Measurements from ENCODE around the gene DCTD. TPM values are rescaled to one million over a fixed set of nuclear protein-coding genes. Genes with fewer than 3 reads are reported as not detected.

DCTD gene
- total and polyA plus RNA-seq, 10 of the 15 experiments (the other 5 are each of a cell fraction or from before 2014, with no cell fraction given) = 37.8 to 137 (median 92.1) TPM

- TF ChIP-seq CUX1 (IDR thresholded peaks at IDR 0.05; ENCODE audit: insufficient replicate concordance, low read depth, low read length) (no peak), SMARCA5 (IDR thresholded peaks at IDR 0.05) (no peak), JUNB (IDR thresholded peaks at IDR 0.05) (no peak), POLR2AphosphoS5 (IDR thresholded peaks at IDR 0.05; ENCODE audit: low read length) (no peak), ESRRA (IDR thresholded peaks at IDR 0.05; ENCODE audit: low read length) (no peak), CBFB (IDR thresholded peaks at IDR 0.05; ENCODE audit: low read depth) (no peak)
Observed at GRCh38 chr4:182858711-182859110, 58.5 kb downstream of the DCTD start (continued).

DNA sequence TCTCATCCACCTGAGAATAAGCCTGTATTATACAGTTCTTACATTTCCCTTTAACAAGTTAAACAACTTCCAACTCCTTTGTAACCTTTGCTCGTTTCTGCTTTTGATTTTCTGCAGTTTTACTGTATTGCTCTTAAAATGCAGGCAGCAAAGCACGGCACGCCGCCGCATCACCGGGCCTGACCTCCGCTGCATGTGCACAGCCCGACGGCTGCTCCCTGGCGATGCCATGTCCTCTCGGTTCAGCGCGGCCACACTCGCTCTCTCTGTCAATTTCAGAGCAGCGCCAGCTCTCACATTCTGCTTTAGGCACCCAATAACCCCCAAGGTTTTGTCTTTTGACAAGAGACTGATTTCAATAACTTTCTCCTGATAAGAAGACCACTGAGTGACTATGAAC, 60.3 kb downstream of the DCTD start:
- no peaks in the 10 kb centered on the region for H3K4me1 ChIP-seq (ENCODE audit: control insufficient read depth, insufficient read depth, low read length)
- ChIA-PET POLR2A (no interaction called here), SMC1A (ENCODE audit: uncharacterized antibody, unreplicated experiment) (no interaction called here), RAD21 (ENCODE audit: unreplicated experiment) (no interaction called here), CTCF (no interaction called here)
- H2AFZ ChIP-seq (ENCODE audit: control insufficient read depth, low read depth, low read length) = no peak overlapping the region
- no peaks in the 10 kb centered on the region for H3K27me3 ChIP-seq (replicated peaks in 1 of 2; ENCODE audit: control insufficient read depth in 2 of 2, insufficient read depth in 2 of 2, low read length in 1 of 2)
- DNase-seq (ENCODE audit: low read depth, low spot score) (no peak), ATAC-seq (no peak), FAIRE-seq (no peak)
- no peak overlapping the region for H3K9ac ChIP-seq (ENCODE audit: control insufficient read depth, insufficient read depth, low read length)
- no peak overlapping the region for H3K4me2 ChIP-seq (ENCODE audit: control insufficient read depth, insufficient read depth)
- intact Hi-C loops (cut with micrococcal nuclease; ENCODE audit: unreplicated experiment) = no loop called here
- in situ Hi-C loops (cut with MboI) = no loop called here
- no peaks in the 10 kb centered on the region for H4K20me1 ChIP-seq (ENCODE audit: control insufficient read depth, insufficient read depth)
- no peak overlapping the region for H3K27ac ChIP-seq (ENCODE audit: control insufficient read depth, insufficient read depth)
- TF ChIP-seq ZBTB40 (IDR thresholded peaks at IDR 0.05; ENCODE audit: borderline replicate concordance) (no peak), NRF1 (conservative IDR thresholded peaks at IDR 0.05; ENCODE audit: low read depth, low read length) (no peak), ZNF622 (IDR thresholded peaks at IDR 0.05) (no peak), MAX (IDR thresholded peaks at IDR 0.05; ENCODE audit: low read depth, low read length) (no peak), TARDBP (IDR thresholded peaks at IDR 0.05; ENCODE audit: borderline replicate concordance) (no peak), RB1 (IDR thresholded peaks at IDR 0.05; ENCODE audit: borderline replicate concordance) (no peak), POLR2AphosphoS5 (IDR thresholded peaks at IDR 0.05; ENCODE audit: low read length) (no peak)
- H3K36me3 ChIP-seq (ENCODE audit: control insufficient read depth in 2 of 2, insufficient read depth in 2 of 2, low read length in 1 of 2) = no peaks in the 10 kb centered on the region
- 75% methylated on average over 14 of the region's 15 CpGs for WGBS (ENCODE audit: insufficient coverage, insufficient replicate concordance, low lambda C conversion rate, missing lambda C conversion rate)
- no TSS peak for BruUV-seq (replicated peaks)
- H3K9me3 ChIP-seq (replicated peaks; ENCODE audit: control insufficient read depth, insufficient read depth, low read length) = no peaks in the 10 kb centered on the region
- no peaks in the 10 kb centered on the region for H3K79me2 ChIP-seq (ENCODE audit: control insufficient read depth, insufficient read depth, low read length)
- H3K4me3 ChIP-seq = no peak overlapping the region
